GM19193 (cell line): ENCODE results near the gene BDNF.

Experiments
- POLR2A ChIP-seq: IDR thresholded peaks from 4 replicates; pipeline ENCODE4 v1.6.1; 2011; ENCODE audit not compliant: insufficient read depth, insufficient read length; ENCODE audit errors: extremely low read depth

Gene BDNF

DNA sequence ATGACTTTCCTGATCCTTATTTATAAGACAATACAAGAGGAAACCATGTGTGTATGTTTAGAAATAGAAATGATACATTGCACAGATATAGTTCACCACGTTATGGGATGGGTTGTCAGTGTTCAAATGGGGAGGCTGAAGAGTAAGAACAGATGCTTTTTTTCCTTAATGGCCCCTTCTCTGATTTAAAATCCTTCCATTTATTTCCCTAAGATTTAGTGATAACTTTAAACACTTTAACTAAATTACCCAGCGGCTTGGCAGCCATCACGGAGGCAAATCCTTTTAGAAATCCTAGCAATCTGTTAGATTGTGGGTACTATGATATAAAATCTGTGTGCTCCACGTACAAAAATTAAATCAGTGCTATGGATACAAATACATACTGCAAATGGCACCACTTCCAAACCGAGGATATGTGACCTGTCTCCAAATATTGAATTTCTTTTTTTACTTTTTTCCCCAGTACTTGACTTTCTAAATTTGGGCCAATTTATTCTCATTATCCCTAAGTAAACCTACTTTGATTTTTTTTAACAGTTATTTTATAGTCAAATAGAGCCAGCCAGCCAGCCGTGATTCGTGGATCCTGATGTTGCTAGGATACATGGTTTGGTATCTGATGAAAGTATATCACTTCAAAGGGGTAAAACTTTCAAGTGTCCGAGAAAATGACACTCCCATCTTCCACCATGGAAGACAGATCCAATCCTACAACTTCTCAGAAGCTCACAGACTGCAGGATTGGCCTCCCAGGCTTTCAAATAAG lies 46.1 kb downstream of the BDNF start:
- no peak for TF ChIP-seq POLR2A

- TF ChIP-seq POLR2A, result no peak
Measured at GRCh38 chr11:27651711-27652110, 48.5 kb downstream of the BDNF start.

DNA sequence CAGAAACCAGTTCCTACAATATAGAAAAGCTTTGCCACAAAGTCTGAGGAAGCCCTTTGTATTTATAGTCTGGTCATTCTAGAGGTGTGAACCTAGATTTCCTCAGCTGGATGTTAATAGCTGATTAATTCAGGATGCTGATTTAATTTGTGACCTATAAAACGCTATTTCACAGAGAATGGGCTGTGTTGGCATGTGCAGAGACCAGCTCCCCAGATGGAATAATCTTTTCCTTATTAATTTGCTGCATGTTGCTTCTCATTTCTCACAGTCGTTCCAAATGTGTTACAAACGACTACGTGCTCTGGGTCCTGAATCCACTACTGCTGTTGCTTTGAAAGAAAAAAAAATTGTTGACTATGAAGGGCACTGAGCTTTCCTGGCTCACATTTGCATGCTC lies 49.3 kb downstream of the BDNF start:
- TF ChIP-seq POLR2A, result no peak

- TF ChIP-seq POLR2A, result no peak
Measured at GRCh38 chr11:27649800-27650199, 50.5 kb downstream of the BDNF start.

DNA sequence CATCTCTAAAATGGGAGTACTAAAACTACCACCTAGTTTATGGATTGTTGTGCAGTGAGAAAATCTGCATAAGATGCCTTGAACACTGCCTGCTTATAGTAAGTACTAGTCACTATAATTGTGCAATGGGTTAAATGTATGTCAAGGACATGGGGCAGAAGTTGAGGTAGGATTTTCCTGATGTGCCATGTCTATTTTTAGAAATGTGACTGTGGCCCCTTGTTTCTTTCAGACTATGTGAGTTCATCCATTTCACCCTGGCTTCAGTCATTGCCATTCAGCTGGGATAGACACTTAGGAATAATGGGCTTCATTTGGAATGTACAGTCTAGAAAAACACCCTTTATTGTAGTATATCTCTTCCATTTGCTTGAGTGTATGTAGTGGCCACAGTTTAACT lies 51.4 kb downstream of the BDNF start:
- TF ChIP-seq POLR2A, result no peak

DNA sequence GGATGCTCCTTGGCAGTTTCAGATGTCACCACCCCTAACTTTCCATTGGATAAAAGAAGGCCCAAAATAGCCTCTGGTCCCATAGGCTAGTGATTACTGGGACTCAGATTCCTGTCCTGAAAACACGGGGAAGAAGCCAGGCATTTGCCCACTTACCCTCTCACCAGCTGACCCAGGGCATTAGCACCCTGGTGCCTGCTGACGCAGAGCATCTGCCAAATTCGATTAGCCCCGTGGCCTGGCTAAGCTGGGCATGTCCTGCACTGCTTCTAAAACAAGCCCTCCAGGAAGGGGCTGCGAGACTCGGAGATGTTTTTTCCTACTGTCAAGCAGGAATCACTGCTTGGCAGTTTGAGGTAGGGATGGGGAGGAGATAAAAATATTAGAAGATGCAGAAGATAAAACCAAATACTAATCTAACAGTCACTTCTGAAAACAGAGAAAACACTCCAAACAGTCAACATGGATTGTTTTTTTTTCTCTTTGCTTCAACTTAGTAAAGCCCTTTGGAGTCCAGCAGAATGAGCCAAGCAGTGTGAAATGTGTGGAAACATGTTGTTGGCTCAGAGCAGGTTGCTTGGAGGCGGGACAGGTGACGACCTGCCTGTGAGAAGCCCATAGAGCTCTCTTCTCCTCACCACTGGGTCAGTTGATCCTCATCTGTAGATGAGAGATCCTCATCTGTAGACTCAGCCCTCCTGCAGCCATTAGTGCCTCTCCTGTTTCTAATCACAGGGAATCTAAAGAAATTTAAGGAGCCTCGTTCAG lies 54.0 kb downstream of the BDNF start:
- TF ChIP-seq POLR2A, result no peak

GRCh38 chr11:27642954-27643353 lies 57.3 kb downstream of the BDNF start:
- no peak for TF ChIP-seq POLR2A

GRCh38 chr11:27640954-27641353 lies 59.3 kb downstream of the BDNF start:
- TF ChIP-seq POLR2A, result no peak

DNA sequence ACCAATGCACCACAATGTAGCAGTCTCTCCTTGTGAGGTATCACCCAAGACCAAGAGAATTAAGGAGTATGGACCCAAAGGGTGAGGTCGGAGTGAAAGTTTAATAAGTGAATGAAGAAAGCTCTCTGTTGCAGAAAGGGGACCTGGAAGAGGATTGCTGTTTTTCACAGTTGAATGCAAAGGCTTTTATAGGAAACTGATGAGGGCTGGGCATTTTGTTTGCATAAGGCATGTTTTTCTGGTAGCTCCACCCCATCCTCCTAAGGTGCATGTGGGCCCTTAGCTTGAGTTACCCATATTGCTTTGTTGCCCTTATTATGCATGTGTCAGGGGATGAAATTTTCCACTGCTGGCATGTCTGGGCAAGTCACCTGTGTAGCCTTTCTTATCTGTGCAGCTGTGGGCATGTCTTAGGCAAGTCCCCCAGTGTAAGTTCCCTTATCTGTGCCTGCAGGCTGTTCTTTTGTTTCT lies 64.7 kb downstream of the BDNF start:
- no peak for TF ChIP-seq POLR2A

DNA sequence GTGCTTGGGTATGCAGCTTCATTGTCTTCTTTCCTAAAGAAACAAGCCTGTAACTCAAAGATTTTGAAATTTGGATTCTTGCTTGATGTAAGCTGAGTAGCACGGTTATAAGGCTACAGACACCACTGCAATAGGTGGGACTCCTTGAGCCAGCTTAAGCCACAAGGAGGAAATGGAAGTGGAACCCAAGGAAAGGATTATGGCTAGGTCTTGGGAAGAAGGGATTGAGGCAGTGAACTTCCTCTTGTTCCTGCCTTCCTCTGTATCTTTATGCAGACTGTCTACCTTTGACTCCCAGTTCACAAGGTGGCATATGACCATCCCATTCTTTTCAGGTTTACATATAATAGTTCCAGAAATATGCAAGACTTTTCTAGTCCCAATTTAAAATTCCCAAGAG lies 72.3 kb downstream of the BDNF start:
- no peak for TF ChIP-seq POLR2A

DNA sequence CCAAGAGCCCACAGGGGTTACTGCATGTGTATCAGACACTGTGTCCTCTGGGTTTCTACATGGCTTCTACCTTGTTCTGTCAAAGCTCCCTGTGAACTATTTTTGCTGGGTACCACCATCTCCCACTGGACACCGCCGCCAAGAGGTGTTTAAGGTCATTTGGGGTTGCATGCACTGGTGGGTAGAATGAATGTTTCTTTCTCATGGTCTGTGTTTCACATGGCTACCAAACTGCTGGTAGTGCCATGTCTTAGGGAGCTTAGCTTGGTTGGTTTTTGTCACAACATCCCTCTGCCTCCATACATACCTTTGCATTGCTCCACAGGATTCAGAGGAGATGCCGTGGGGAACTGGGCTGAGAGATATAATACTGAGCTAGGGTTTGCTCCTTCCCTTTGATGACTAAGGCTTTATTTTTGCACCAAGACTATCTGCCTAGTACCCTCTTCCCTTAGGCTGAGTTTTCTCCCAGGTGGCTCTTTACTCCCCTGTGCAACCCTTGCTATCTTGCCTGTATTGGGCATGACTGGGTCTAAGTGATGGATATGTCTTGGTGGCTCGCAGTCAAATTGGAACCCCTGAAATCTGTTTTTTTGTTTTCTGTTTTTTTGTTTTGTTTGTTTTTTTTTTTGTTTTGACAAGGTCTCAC lies 73.2 kb downstream of the BDNF start:
- TF ChIP-seq POLR2A, result no peak

GRCh38 chr11:27626269-27626937 lies 73.9 kb downstream of the BDNF start:
- TF ChIP-seq POLR2A, result no peak

DNA sequence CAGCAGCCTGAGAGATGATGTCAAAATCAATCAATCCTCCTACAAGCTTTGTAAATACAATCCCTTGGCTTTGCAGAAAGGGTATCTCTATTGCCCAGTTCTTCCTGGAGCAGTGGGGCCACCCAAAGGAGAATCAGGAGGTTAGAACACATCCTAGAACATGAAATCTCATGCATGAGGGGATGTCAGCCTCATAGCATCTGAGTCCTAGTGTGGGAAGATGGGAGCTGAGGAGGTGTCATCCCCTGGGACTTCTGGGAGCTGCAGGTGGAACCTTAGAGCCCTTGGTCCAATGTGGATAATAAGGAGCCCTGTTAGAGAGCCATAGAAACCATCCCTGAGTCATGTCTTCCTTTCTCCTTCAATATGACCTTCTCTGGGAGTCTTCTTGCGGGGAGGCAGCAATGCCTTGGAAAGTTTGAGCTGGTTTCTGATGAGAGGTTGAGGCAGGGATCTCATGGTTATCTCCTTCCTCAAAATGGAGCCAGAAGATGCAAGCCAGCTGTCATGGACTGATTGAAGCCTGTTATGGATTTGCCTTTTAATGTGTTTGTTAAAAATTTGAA lies 74.8 kb downstream of the BDNF start:
- no peak for TF ChIP-seq POLR2A

DNA sequence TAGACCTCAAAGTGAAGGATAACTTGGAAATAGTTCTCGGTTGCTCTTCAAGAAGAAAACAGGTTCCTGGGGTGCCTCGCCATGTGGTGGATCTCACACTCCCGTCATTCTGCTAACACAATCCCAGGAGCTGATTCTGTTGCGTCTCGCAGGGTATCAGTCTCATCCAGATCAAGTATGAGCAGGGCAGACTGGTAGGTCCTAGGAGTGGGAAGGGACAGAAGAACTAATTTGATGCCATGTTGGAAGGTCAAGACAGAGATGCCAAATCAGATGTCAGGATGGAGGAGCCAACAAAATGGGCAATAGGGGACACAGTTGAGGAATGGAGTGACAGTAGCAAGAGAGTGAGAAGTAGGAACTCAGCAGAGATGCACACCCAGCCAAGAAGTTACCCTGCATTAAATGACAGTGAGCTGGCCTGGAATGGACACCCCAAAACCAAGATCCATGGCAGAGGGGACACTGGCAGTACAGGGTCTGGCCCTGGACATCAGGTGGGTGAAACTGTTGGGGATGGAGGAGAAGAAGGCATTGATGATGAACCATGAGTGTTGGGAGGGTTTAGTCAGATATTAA lies 76.2 kb downstream of the BDNF start:
- TF ChIP-seq POLR2A, result no peak
